ENCODE measurements around the gene RHOB. TPM values are rescaled to one million over a fixed set of nuclear protein-coding genes. Genes with fewer than 3 reads are reported as not detected.

RHOB gene
- total RNA-seq: 218 TPM

GRCh38 chr2:20446917-20447436, at the start of gene RHOB:
Gene RHOB, plus strand, starts transcription at chr2:20447074. Its CDS starts 392 bp downstream, at chr2:20447466.

Other genes starting within 250 kb of the RHOB start
- 33.8 TPM for gene SDC1, start 221.9 kb upstream of the RHOB start, total RNA-seq
- gene PUM2, start 96.2 kb upstream of the RHOB start, total RNA-seq: 216 TPM
- gene HS1BP3, start 204.0 kb downstream of the RHOB start, total RNA-seq: 19.2 TPM
- 1.9 TPM for gene GDF7, start 220.1 kb downstream of the RHOB start, total RNA-seq